H9 (cell line): Measurements from ENCODE around the gene FOXC2. TPM values are rescaled to one million over a fixed set of nuclear protein-coding genes. Genes with fewer than 3 reads are reported as not detected.

Experiments used
- DNase-seq: peaks from one replicate; pipeline ENCODE4 v3.0.0-alpha.2; 2017
- H2AFZ ChIP-seq: one replicate; pipeline ENCODE4 v1.6.1; 2013; ENCODE audit warnings: mild to moderate bottlenecking, low read length, control low read depth, moderate library complexity
- H2AK5ac ChIP-seq: 2 replicates; pipeline ENCODE4 v1.6.1; 2013; ENCODE audit warnings: low read length, control low read depth, mixed read lengths; ENCODE audit not compliant: insufficient read length
- H2BK120ac ChIP-seq: one replicate; pipeline ENCODE4 v1.6.1; 2013; ENCODE audit warnings: low read depth, mild to moderate bottlenecking, low read length, control low read depth, inconsistent platforms; ENCODE audit not compliant: poor library complexity, severe bottlenecking
- H2BK12ac ChIP-seq: 2 replicates; pipeline ENCODE4 v1.6.1; 2013; ENCODE audit warnings: low read length, control low read depth, mixed read lengths, low read depth; ENCODE audit not compliant: insufficient read length
- H2BK15ac ChIP-seq: 2 replicates; pipeline ENCODE4 v1.6.1; 2013; ENCODE audit warnings: low read depth, low read length, control low read depth
- H2BK20ac ChIP-seq: one replicate; pipeline ENCODE4 v1.6.1; 2013; ENCODE audit warnings: low read depth, mild to moderate bottlenecking, low read length, control low read depth, inconsistent platforms; ENCODE audit not compliant: poor library complexity, severe bottlenecking
- H2BK5ac ChIP-seq: 2 replicates; pipeline ENCODE4 v1.6.1; 2013; ENCODE audit warnings: low read length, control low read depth, mixed read lengths; ENCODE audit not compliant: insufficient read length
- H3K14ac ChIP-seq: 2 replicates; pipeline ENCODE4 v1.6.1; 2013; ENCODE audit warnings: low read length, control low read depth; ENCODE audit not compliant: insufficient read depth
- H3K18ac ChIP-seq: 2 replicates; pipeline ENCODE4 v1.6.1; 2013; ENCODE audit warnings: low read depth, mild to moderate bottlenecking, mixed read lengths, low read length, control low read depth; ENCODE audit not compliant: insufficient read length
- H3K23ac ChIP-seq: 2 replicates; pipeline ENCODE4 v1.6.1; 2013; ENCODE audit warnings: low read length, control low read depth, mixed read lengths, low read depth; ENCODE audit not compliant: insufficient read length
- H3K23me2 ChIP-seq: 2 replicates; pipeline ENCODE4 v1.6.1; 2013; ENCODE audit warnings: low read depth, mild to moderate bottlenecking, mixed read lengths, low read length, control low read depth; ENCODE audit not compliant: insufficient read length, poor library complexity, severe bottlenecking
- H3K27ac ChIP-seq: 2 replicates; pipeline ENCODE4 v1.5.1; 2013; ENCODE audit warnings: low read length, control low read depth, mixed read lengths, low read depth; ENCODE audit not compliant: insufficient read length
- H3K27me3 ChIP-seq: 2 replicates; pipeline ENCODE4 v1.6.1; 2013; ENCODE audit warnings: low read length, control low read depth, inconsistent platforms; ENCODE audit not compliant: insufficient read depth
- H3K4ac ChIP-seq: 2 replicates; pipeline ENCODE4 v1.6.1; 2013; ENCODE audit warnings: low read depth, mild to moderate bottlenecking, control low read depth, inconsistent platforms, low read length, moderate library complexity
- H3K4me1 ChIP-seq: 2 replicates; pipeline ENCODE4 v1.6.1; 2013; ENCODE audit warnings: low read length, control low read depth, inconsistent platforms; ENCODE audit not compliant: insufficient read depth
- H3K4me2 ChIP-seq: 2 replicates; pipeline ENCODE4 v1.6.1; 2013; ENCODE audit warnings: low read length, control low read depth, mixed read lengths; ENCODE audit not compliant: insufficient read length, insufficient read depth
- H3K56ac ChIP-seq: 2 replicates; pipeline ENCODE4 v1.6.1; 2013; ENCODE audit warnings: low read depth, mild to moderate bottlenecking, mixed read lengths, low read length, control low read depth; ENCODE audit not compliant: insufficient read length
- H3K79me1 ChIP-seq: 2 replicates; pipeline ENCODE4 v1.6.1; 2013; ENCODE audit warnings: low read depth, mild to moderate bottlenecking, moderate library complexity, low read length, control low read depth, inconsistent platforms; ENCODE audit not compliant: insufficient read depth, poor library complexity, severe bottlenecking
- H3K79me2 ChIP-seq: 2 replicates; pipeline ENCODE4 v1.6.1; 2013; ENCODE audit warnings: low read length, control low read depth, inconsistent platforms; ENCODE audit not compliant: insufficient read depth
- H3K9ac ChIP-seq: 2 replicates; pipeline ENCODE4 v1.6.1; 2013; ENCODE audit warnings: low read length, control low read depth, mixed read lengths; ENCODE audit not compliant: insufficient read length; ENCODE audit errors: extremely low read depth
- H3K9me3 ChIP-seq: one replicate; pipeline ENCODE4 v1.6.1; 2013; ENCODE audit warnings: low read depth, low read length, inconsistent platforms; ENCODE audit not compliant: control insufficient read depth
- H3T11ph ChIP-seq: one replicate; pipeline ENCODE4 v1.6.1; 2013; ENCODE audit warnings: mild to moderate bottlenecking, low read length, control low read depth, inconsistent platforms
- H4K20me1 ChIP-seq: one replicate; pipeline ENCODE4 v1.6.1; 2013; ENCODE audit not compliant: control insufficient read depth, insufficient read length, insufficient read depth
- H4K5ac ChIP-seq: 2 replicates; pipeline ENCODE4 v1.6.1; 2013; ENCODE audit warnings: low read depth, mild to moderate bottlenecking, mixed read lengths, low read length, control low read depth; ENCODE audit not compliant: insufficient read length
- H4K8ac ChIP-seq: replicated peaks from 2 replicates; pipeline ENCODE4 v1.6.1; 2013; ENCODE audit warnings: low read length, control low read depth, mixed read lengths, low read depth; ENCODE audit not compliant: insufficient read length
- H4K91ac ChIP-seq: 2 replicates; pipeline ENCODE4 v1.6.1; 2013; ENCODE audit warnings: low read depth, mild to moderate bottlenecking, moderate library complexity, mixed read lengths, low read length, control low read depth; ENCODE audit not compliant: insufficient read length
- H3K27ac Mint-ChIP-seq, 3 experiments: 2 replicates in 2 of 3; 3 replicates in 1 of 3; pipeline ENCODE4 v1.8.0; 2020 to 2021; ENCODE audit warnings: mixed read lengths in 3 of 3, mild to moderate bottlenecking in 1 of 3, moderate library complexity in 1 of 3
- H3K27me3 Mint-ChIP-seq: 2 replicates; pipeline ENCODE4 v1.8.0; 2021; ENCODE audit warnings: low read depth, mild to moderate bottlenecking, moderate library complexity, mixed read lengths
- H3K36me3 Mint-ChIP-seq, 3 experiments: 2 replicates in 2 of 3; 3 replicates in 1 of 3; pipeline ENCODE4 v1.8.0; 2020 to 2021; ENCODE audit warnings: low read depth in 3 of 3, mixed read lengths in 3 of 3; ENCODE audit not compliant: insufficient read depth in 1 of 3
- H3K4me1 Mint-ChIP-seq, 2 experiments: 2 replicates each; pipeline ENCODE4 v1.8.0; 2020; ENCODE audit warnings: mixed read lengths in 2 of 2
- H3K4me3 Mint-ChIP-seq, 2 experiments: 2 replicates in 1 of 2; 3 replicates in 1 of 2; pipeline ENCODE4 v1.8.0; 2020 to 2021; ENCODE audit warnings: mild to moderate bottlenecking in 2 of 2, mixed read lengths in 2 of 2, moderate library complexity in 1 of 2
- H3K9me3 Mint-ChIP-seq, 2 experiments: 2 replicates in 1 of 2; 3 replicates in 1 of 2; pipeline ENCODE4 v1.8.0; 2020; ENCODE audit warnings: mild to moderate bottlenecking in 2 of 2, mixed read lengths in 2 of 2, moderate library complexity in 1 of 2
- WGBS: extraction: QIAGEN DNeasy Blood & Tissue Kit; methylation state at CpG from one replicate; pipeline ENCODE4 v1.1.7; 2013; ENCODE audit warnings: missing lambda C conversion rate, low lambda C conversion rate, mixed read lengths; ENCODE audit not compliant: insufficient read length; ENCODE audit errors: extremely low coverage; 5-methylcytosine and 5-hydroxymethylcytosine counted together
- total RNA-seq: library from RNA; stranded (reverse); gene quantifications from 2 replicates; pipeline ENCODE4 v1.2.1, GENCODE V29; 2021
- TF ChIP-seq, protein P1 (sequence below): fragments of 200-600 bp; sonication (generic); conservative IDR thresholded peaks from 3 replicates; pipeline ENCODE4 v1.8.0; 2021; ENCODE audit warnings: antibody characterized with exemption, mild to moderate bottlenecking

The FOXC2 gene
- total RNA-seq, 1 experiment from 2014 or later: not detected

DNA sequence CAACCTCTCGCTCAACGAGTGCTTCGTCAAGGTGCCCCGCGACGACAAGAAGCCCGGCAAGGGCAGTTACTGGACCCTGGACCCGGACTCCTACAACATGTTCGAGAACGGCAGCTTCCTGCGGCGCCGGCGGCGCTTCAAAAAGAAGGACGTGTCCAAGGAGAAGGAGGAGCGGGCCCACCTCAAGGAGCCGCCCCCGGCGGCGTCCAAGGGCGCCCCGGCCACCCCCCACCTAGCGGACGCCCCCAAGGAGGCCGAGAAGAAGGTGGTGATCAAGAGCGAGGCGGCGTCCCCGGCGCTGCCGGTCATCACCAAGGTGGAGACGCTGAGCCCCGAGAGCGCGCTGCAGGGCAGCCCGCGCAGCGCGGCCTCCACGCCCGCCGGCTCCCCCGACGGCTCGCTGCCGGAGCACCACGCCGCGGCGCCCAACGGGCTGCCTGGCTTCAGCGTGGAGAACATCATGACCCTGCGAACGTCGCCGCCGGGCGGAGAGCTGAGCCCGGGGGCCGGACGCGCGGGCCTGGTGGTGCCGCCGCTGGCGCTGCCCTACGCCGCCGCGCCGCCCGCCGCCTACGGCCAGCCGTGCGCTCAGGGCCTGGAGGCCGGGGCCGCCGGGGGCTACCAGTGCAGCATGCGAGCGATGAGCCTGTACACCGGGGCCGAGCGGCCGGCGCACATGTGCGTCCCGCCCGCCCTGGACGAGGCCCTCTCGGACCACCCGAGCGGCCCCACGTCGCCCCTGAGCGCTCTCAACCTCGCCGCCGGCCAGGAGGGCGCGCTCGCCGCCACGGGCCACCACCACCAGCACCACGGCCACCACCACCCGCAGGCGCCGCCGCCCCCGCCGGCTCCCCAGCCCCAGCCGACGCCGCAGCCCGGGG, 1.3 kb downstream of the FOXC2 start:
- WGBS: no CpG with 5 or more reads among the region's 116 CpGs

More for the DNA sequence above, 1.3 kb downstream of the FOXC2 start:
- H3K4me1 Mint-ChIP-seq: peaks cover 33 to 47% of the 10 kb centered on the region in 2 experiments
- H4K91ac ChIP-seq: no peak overlapping the region
- H2BK120ac ChIP-seq: no peak overlapping the region
- H3K23me2 ChIP-seq: peaks cover 14% of the 10 kb centered on the region
- H3K23ac ChIP-seq: no peak overlapping the region
- H2AFZ ChIP-seq: no peak overlapping the region
- H3K27ac ChIP-seq: no peak overlapping the region
- peak; percentile 47 for DNase-seq
- H3K4me1 ChIP-seq: peaks cover 10% of the 10 kb centered on the region; the same call in 1 of the 2 replicates
- H3K18ac ChIP-seq: no peak overlapping the region
- H2AK5ac ChIP-seq: no peak overlapping the region
- no peak overlapping the region for H2BK15ac ChIP-seq
- H3K9ac ChIP-seq: no peak overlapping the region
- H3K79me1 ChIP-seq: no peaks in the 10 kb centered on the region
- TF ChIP-seq, protein P1, sequence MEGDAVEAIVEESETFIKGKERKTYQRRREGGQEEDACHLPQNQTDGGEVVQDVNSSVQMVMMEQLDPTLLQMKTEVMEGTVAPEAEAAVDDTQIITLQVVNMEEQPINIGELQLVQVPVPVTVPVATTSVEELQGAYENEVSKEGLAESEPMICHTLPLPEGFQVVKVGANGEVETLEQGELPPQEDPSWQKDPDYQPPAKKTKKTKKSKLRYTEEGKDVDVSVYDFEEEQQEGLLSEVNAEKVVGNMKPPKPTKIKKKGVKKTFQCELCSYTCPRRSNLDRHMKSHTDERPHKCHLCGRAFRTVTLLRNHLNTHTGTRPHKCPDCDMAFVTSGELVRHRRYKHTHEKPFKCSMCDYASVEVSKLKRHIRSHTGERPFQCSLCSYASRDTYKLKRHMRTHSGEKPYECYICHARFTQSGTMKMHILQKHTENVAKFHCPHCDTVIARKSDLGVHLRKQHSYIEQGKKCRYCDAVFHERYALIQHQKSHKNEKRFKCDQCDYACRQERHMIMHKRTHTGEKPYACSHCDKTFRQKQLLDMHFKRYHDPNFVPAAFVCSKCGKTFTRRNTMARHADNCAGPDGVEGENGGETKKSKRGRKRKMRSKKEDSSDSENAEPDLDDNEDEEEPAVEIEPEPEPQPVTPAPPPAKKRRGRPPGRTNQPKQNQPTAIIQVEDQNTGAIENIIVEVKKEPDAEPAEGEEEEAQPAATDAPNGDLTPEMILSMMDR: no peak
- H2BK20ac ChIP-seq: no peak overlapping the region
- H3K27me3 Mint-ChIP-seq: peaks cover 92% of the 10 kb centered on the region
- H3K36me3 Mint-ChIP-seq: no peaks in the 10 kb centered on the region
- H3K79me2 ChIP-seq: no peaks in the 10 kb centered on the region
- no peaks in the 10 kb centered on the region for H3K9me3 ChIP-seq
- no peaks in the 10 kb centered on the region for H4K20me1 ChIP-seq
- peaks cover 77% of the 10 kb centered on the region for H3K27me3 ChIP-seq
- no peak overlapping the region for H2BK5ac ChIP-seq
- no peak overlapping the region for H3T11ph ChIP-seq
- peak overlapping the region; percentile 52 to 77; a peak in 4 of 5 replicates for H3K4me3 Mint-ChIP-seq
- H3K9me3 Mint-ChIP-seq: peaks cover 2 to 3% of the 10 kb centered on the region in 2 experiments; a peak in 2 of 5 replicates
- no peak overlapping the region for H3K56ac ChIP-seq
- H3K14ac ChIP-seq: no peak overlapping the region
- H2BK12ac ChIP-seq: no peak overlapping the region
- H4K5ac ChIP-seq: no peak overlapping the region
- H3K27ac Mint-ChIP-seq: no peak overlapping the region
- peak overlapping the region; percentile 36 for H3K4me2 ChIP-seq
- no peak overlapping the region for H4K8ac ChIP-seq
- H3K4ac ChIP-seq: no peak overlapping the region
